ENCODE data around the gene HIVEP1.

DNA sequence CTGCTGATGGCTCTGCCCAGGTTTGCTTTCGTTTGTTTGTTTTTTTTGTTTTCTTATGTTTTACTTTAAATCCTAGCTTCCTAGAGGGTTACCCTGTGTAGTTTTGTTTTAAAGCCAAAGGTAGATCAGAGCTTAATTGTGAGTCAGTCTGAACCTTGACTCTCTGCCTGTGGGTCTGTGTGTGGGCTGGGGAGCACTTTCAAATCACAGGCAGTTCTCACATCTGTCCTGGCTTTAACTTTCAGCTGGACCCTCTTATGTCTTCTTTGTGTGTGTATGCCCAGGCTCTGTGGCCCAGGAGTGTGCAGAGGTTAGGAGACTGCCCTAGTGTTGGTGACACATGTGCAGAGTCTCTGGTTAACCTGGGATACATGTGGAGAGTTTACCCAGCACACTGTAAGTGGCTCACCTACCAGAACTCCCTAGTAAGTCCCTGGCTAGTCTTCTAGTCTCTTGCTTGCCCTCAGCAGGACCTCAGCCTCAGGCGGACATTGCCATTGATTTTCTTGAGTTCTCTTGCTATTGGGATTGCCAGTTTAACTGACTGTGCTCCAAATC, 19.0 kb downstream of the HIVEP1 start:
- TF ChIP-seq ZNF274 (IDR thresholded peaks at IDR 0.05; ENCODE audit: low read depth, low read length) = no peak
- TF ChIP-seq YY1 (IDR thresholded peaks at IDR 0.05; ENCODE audit: insufficient read depth, insufficient read length) = no peak
- TF ChIP-seq SUZ12 (IDR thresholded peaks at IDR 0.05; ENCODE audit: extremely low read depth, insufficient read depth, insufficient read length) = no peak
